ENCODE data around the gene CCNQ.

CCNQ gene

GRCh38 chrX:153633607-153634180, 34.8 kb upstream of the CCNQ start:
- no peak for DNase-seq
- H3K4me1 Mint-ChIP-seq: no peaks in the 10 kb centered on the region
- CTCF ChIA-PET: no interaction called here
- peaks cover 37% of the 10 kb centered on the region for H3K27me3 Mint-ChIP-seq
- H3K27ac Mint-ChIP-seq: no peak overlapping the region
- no peaks in the 10 kb centered on the region for H3K36me3 Mint-ChIP-seq
- no peaks in the 10 kb centered on the region for H3K9me3 Mint-ChIP-seq
- H3K4me3 Mint-ChIP-seq: no peak overlapping the region

DNA sequence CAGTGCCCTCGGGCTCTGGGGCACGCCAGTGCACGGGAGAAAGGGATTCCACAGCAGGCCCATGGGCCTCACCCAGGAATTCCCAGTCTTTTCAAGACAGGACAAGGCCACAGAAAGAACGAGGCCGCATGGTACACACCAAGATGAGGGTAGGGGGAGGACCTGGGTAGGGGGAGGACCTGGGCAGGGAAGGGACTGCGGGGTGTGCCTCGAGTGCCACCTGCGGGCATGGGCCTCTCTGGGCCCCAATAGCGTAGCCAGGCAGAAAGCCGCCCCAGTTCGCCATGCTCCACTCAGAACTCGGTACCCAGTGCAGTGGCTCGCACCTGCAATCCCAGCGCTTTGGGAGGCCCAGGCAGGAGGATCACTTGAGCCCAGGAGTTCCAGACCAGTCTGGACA, 34.1 kb upstream of the CCNQ start:
- no peak overlapping the region for H3K4me3 Mint-ChIP-seq
- H3K27ac Mint-ChIP-seq: no peak overlapping the region
- H3K36me3 Mint-ChIP-seq: no peaks in the 10 kb centered on the region
- CTCF ChIA-PET: no interaction called here
- no peak for DNase-seq
- no peaks in the 10 kb centered on the region for H3K4me1 Mint-ChIP-seq
- H3K9me3 Mint-ChIP-seq: no peaks in the 10 kb centered on the region
- peaks cover 30% of the 10 kb centered on the region for H3K27me3 Mint-ChIP-seq

DNA sequence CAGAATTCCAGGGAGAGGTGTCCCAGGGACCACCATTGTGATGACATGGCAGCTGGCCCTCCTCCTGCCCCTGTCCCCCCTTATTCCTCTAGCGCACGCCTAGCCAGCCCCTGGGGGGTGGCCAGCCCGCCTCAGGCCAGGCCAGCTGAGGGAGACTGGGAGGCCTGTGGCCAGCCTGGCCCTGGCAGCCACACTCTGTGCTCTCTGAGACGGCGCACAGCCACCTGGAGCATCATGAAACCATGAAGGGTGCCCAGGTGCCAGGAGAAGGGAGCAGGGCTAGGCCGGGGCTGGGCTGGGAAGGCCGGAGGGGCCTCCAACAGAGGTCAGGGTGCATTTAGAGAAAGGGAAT, 33.6 kb upstream of the CCNQ start:
- CTCF ChIA-PET: interaction anchor here (1.6 kb wide), 1 partner anchor 17 kb away, joined by 4 read pairs; no protein-coding TSS in a partner anchor
- DNase-seq: no peak
- H3K27ac Mint-ChIP-seq: no peak overlapping the region
- H3K27me3 Mint-ChIP-seq: peaks cover 26% of the 10 kb centered on the region
- no peak overlapping the region for H3K4me3 Mint-ChIP-seq
- H3K9me3 Mint-ChIP-seq: no peaks in the 10 kb centered on the region
- no peaks in the 10 kb centered on the region for H3K36me3 Mint-ChIP-seq
- H3K4me1 Mint-ChIP-seq: no peaks in the 10 kb centered on the region

DNA sequence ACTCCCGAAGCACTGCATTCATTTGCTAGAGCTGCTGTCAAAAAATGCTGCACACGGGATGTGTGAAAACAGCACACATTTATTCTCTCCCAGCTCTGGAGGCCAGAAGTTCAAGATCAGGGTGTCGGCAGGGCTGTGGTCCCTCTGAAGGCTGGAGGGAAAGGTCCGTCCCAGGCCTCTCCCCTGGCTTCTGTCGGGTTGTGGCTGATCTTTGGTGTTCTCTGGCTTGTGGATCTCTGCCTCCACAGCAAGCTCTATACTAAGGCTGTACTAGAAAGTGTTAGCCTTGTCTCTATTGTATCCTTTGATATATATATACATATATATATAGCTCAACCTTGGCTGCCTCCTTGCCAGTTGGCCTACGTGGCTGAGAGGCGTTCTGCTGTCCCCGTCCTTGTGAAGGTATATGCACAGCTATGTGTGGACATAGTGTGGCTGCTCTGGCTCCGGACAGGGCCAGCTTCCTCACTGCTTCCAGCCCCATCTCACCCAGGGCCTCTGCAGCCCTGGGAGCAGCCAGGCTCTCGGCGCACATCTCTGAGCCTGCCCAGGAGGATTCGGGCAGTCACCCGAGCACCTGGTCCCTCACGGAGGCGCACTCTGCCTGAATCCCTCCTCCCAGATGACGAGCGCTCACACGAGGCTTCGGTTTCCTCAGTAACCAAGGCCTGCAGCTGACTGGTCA, 33.1 kb upstream of the CCNQ start:
- Mint-ChIP-seq H3K27ac (no peak overlapping the region), H3K36me3 (no peaks in the 10 kb centered on the region), H3K9me3 (no peaks in the 10 kb centered on the region), H3K4me3 (no peak overlapping the region), H3K27me3 (peaks cover 20% of the 10 kb centered on the region), H3K4me1 (no peaks in the 10 kb centered on the region)
- CTCF ChIA-PET: interaction anchor here (0.8 to 2.9 kb wide), 3 partner anchors 13 to 36 kb away, joined by 3 to 14 read pairs (median 4); partner anchors contain the start of gene DUSP9
- no peak for DNase-seq

DNA sequence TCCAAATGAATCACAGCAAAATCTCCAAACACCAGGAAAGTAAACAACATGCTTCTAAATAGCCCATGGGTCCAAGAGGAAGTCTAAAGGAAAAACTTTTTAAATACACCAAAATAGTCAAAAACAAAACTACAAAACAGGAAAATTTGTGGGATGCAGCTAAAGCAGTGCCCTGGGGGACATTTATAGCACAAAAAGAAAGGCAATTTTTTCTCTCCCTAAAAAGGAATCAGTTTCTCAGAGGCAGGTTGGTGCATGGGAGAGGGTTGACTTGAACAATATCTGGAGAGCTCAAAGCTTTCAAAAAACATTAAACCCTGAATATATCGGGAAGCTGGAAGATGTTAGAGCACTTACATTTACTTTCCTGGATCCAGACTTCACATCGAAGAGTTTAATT, 32.4 kb upstream of the CCNQ start:
- no peaks in the 10 kb centered on the region for H3K9me3 Mint-ChIP-seq
- no peaks in the 10 kb centered on the region for H3K4me1 Mint-ChIP-seq
- DNase-seq: no peak
- H3K4me3 Mint-ChIP-seq: no peak overlapping the region
- H3K36me3 Mint-ChIP-seq: no peaks in the 10 kb centered on the region
- CTCF ChIA-PET: interaction anchor here (0.7 to 2.9 kb wide), 5 partner anchors 14 to 92 kb away, joined by 3 to 14 read pairs (median 4); partner anchors contain the start of gene DUSP9
- no peak overlapping the region for H3K27ac Mint-ChIP-seq
- H3K27me3 Mint-ChIP-seq: peaks cover 19% of the 10 kb centered on the region

DNA sequence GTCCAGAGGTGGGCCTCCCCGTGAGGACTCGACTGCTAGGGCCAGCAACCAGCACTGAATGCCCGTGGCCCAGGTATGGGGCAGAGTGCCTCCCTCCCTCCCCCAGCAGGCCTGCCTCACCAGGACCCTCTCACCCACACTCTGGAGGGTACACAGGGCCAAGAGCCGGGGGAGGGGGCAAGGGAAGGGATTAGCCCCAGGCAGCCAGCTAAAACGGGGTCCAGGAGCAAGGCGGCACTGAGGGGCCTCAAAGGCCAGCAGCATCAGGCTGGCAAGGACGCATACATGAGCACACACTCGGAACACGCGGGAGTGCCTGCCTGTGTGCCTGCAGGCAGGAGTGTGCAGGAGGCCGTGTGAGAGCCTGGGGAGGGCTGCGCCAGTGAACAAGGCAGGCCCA, 29.7 kb upstream of the CCNQ start:
- Mint-ChIP-seq H3K36me3 (no peaks in the 10 kb centered on the region), H3K27ac (no peak overlapping the region), H3K9me3 (no peaks in the 10 kb centered on the region), H3K4me1 (no peaks in the 10 kb centered on the region), H3K27me3 (peaks cover 20% of the 10 kb centered on the region), H3K4me3 (no peak overlapping the region)
- DNase-seq: no peak
- CTCF ChIA-PET: no interaction called here

DNA sequence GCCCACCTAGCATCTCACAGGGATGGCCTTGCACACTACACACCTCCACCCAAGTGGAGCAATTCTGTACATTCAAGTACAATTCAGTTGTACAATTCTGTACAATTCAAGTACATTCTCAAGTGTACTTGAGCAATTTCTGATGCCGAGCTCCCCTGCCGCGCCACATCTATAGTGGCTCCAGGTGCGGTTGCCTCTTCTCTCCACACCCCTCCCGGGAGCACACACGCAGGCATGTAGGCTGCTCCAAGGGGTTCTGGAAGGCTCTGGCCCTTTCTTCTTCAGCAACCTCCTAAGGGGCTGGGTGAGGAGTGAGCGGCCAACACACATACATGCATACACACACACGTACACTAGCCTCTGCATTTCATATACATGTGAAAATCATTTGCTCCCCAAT, 29.2 kb upstream of the CCNQ start:
- Mint-ChIP-seq H3K9me3 (no peaks in the 10 kb centered on the region), H3K4me1 (no peaks in the 10 kb centered on the region), H3K4me3 (no peak overlapping the region), H3K27me3 (peaks cover 26% of the 10 kb centered on the region), H3K36me3 (no peaks in the 10 kb centered on the region), H3K27ac (no peak overlapping the region)
- CTCF ChIA-PET: no interaction called here
- no peak for DNase-seq

DNA sequence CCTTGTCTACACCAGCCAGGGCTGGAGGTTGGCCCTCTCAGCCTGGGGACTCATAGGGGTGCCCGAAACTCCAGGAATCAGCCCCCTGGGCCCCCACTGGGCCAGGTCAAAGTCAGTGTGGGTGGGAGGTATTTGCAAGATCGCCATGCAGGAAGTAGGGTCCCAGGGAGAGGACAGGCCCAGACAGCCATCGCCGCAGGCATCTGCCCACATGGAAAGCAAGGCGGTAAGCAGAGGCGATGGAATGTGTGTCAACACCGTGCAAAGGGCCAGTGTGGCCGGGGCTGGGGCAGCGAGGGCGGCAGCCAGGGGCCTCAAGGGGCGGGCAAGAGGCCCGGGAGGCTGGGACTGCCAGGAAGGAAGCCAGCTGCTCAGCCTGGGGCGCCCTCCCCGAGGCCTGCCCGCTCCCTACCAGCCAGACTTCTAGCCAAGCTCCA, 28.8 kb upstream of the CCNQ start:
- H3K9me3 Mint-ChIP-seq: no peaks in the 10 kb centered on the region
- no peaks in the 10 kb centered on the region for H3K36me3 Mint-ChIP-seq
- H3K27ac Mint-ChIP-seq: no peak overlapping the region
- H3K27me3 Mint-ChIP-seq: peaks cover 27% of the 10 kb centered on the region
- CTCF ChIA-PET: no interaction called here
- no peak for DNase-seq
- no peaks in the 10 kb centered on the region for H3K4me1 Mint-ChIP-seq
- H3K4me3 Mint-ChIP-seq: no peak overlapping the region

DNA sequence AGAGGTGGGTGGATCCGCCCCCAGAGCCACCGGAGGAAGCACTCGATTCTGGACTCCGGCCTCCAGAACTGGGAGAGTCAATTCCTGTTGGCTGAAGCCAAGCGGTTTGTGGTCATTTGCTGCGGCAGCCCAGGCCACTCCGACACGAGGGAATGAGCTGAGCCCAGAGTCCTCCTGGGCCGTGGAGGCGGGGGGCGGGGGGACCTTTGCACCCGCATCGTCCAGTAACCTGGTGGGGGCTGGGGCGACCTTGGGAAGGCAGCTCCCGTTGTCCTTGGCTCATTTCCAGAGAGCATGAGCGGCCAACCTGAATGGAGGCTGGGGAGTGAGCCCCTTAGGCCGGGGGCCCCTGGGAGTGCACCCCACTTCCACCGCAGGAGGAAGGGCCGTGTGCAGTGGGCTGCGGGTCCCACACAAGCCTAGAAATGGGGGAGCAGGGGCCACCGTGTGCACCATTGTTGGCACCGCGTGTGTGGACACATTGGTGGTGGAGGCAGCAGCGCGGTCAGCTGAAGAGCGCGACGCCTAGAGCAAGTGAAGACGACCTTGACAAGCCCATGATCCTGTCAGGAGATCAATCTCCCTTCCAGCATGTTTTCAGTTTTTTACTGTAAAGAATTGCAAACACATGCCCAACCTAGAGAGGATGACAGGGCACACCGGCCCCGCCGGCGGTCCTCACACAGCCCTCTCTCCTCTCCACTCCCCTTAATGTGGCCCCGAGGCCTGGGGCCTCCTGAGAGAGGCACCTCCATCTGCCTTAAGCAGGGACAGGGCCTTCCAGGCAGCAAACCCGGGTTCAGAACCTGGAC, 28.1 kb upstream of the CCNQ start:
- no peak overlapping the region for H3K27ac Mint-ChIP-seq
- no peaks in the 10 kb centered on the region for H3K9me3 Mint-ChIP-seq
- no peak for DNase-seq
- CTCF ChIA-PET: no interaction called here
- no peaks in the 10 kb centered on the region for H3K36me3 Mint-ChIP-seq
- H3K4me3 Mint-ChIP-seq: no peak overlapping the region
- peaks cover 27% of the 10 kb centered on the region for H3K27me3 Mint-ChIP-seq
- no peaks in the 10 kb centered on the region for H3K4me1 Mint-ChIP-seq

- Mint-ChIP-seq H3K9me3 (no peaks in the 10 kb centered on the region), H3K36me3 (no peaks in the 10 kb centered on the region), H3K27me3 (peaks cover 31% of the 10 kb centered on the region), H3K4me3 (no peak overlapping the region), H3K27ac (no peak overlapping the region), H3K4me1 (no peaks in the 10 kb centered on the region)
- no peak for DNase-seq
- CTCF ChIA-PET: no interaction called here
Observed at GRCh38 chrX:153626025-153626633, 27.2 kb upstream of the CCNQ start.

GRCh38 chrX:153625271-153626024, 26.5 kb upstream of the CCNQ start:
- Mint-ChIP-seq H3K36me3 (no peaks in the 10 kb centered on the region), H3K27me3 (peaks cover 31% of the 10 kb centered on the region), H3K9me3 (no peaks in the 10 kb centered on the region), H3K27ac (no peak overlapping the region), H3K4me3 (no peak overlapping the region), H3K4me1 (no peaks in the 10 kb centered on the region)
- CTCF ChIA-PET: no interaction called here
- no peak for DNase-seq

GRCh38 chrX:153624196-153625091, 25.5 kb upstream of the CCNQ start:
- CTCF ChIA-PET: no interaction called here
- Mint-ChIP-seq H3K4me1 (no peaks in the 10 kb centered on the region), H3K27ac (no peak overlapping the region), H3K27me3 (peaks cover 23% of the 10 kb centered on the region), H3K9me3 (no peaks in the 10 kb centered on the region), H3K4me3 (no peak overlapping the region), H3K36me3 (no peaks in the 10 kb centered on the region)
- no peak for DNase-seq

- CTCF ChIA-PET: no interaction called here
- Mint-ChIP-seq H3K9me3 (no peaks in the 10 kb centered on the region), H3K4me1 (no peaks in the 10 kb centered on the region), H3K27ac (no peak overlapping the region), H3K4me3 (no peak overlapping the region), H3K36me3 (no peaks in the 10 kb centered on the region), H3K27me3 (peaks cover 30% of the 10 kb centered on the region)
- DNase-seq: no peak
Observed at GRCh38 chrX:153623310-153624029, 24.5 kb upstream of the CCNQ start.
